HepG2 (cell line): Measurements from ENCODE around the gene PHYH. TPM values are rescaled to one million over a fixed set of nuclear protein-coding genes. Genes with fewer than 3 reads are reported as not detected.

Experiments used
- ATAC-seq: fragments of 200-7000 bp; cut with Tn5 transposase; 3 replicates; pipeline ENCODE4 v1.9.1; 2020; ENCODE audit warnings: mild to moderate bottlenecking, moderate library complexity
- BruUV-seq: library from RNA; stranded (reverse); fragments of 400-500 nt; replicated peaks from 2 replicates; lab custom pipeline; 2021; lab: Mats Ljungman, UMichigan
- CTCF ChIA-PET: fragments of 300-600 bp; formaldehyde crosslinking; extraction: SDS; loops from one replicate; lab custom pipeline; 2021; ENCODE audit warnings: low total read pairs, inconsistent platforms, low intra/inter-chr PET ratio; lab: Yijun Ruan, JAX
- POLR2A ChIA-PET: fragments of 350-600 bp; sonication (Branson Sonifier 250); formaldehyde crosslinking; loops from one replicate; lab custom pipeline; 2020; ENCODE audit warnings: antibody characterized with exemption, inconsistent platforms; lab: Yijun Ruan, JAX
- DNase-seq: peaks from one replicate; pipeline ENCODE4 v3.0.0-alpha.2; 2015; ENCODE audit warnings: low spot score
- FAIRE-seq: peaks from 3 replicates; lab custom pipeline; 2011; peaks lifted over from hg19 to GRCh38; lab: Jason Lieb, UNC
- H2AFZ ChIP-seq: one replicate; pipeline ENCODE4 v1.6.1; 2011; ENCODE audit warnings: low read length, inconsistent platforms
- H3K27ac ChIP-seq: fragments of 300-600 bp; 3 replicates; pipeline ENCODE4 v1.8.0; 2011; ENCODE audit warnings: mixed run types, mild to moderate bottlenecking, mixed read lengths, low read length, inconsistent platforms; ENCODE audit not compliant: insufficient read depth; ENCODE audit errors: extremely low read length
- H3K27me3 ChIP-seq, 2 experiments: fragments of 200-600 bp in 1 of 2; 2 replicates in 1 of 2; 3 replicates in 1 of 2; pipeline versions ENCODE4 v1.6.0 to v1.8.0; 2011; ENCODE audit warnings: low read length in 2 of 2, mild to moderate bottlenecking in 2 of 2, moderate library complexity in 2 of 2, inconsistent platforms in 1 of 2; ENCODE audit not compliant: insufficient read depth in 2 of 2, control insufficient read depth in 1 of 2
- H3K36me3 ChIP-seq, 2 experiments: fragments of 200-600 bp in 1 of 2; replicated peaks in 1 of 2; 2 replicates in 1 of 2; 3 replicates in 1 of 2; pipeline versions ENCODE4 v1.5.1 to v1.8.0; 2011; ENCODE audit warnings: low read length in 2 of 2, inconsistent platforms in 1 of 2; ENCODE audit not compliant: insufficient read depth in 2 of 2, control insufficient read depth in 1 of 2
- H3K4me1 ChIP-seq: 2 replicates; pipeline ENCODE4 v1.5.1; 2012; ENCODE audit warnings: low read length, inconsistent platforms; ENCODE audit not compliant: insufficient read depth
- H3K4me2 ChIP-seq: 2 replicates; pipeline ENCODE4 v1.6.0; 2011; ENCODE audit warnings: low read depth, low read length, inconsistent platforms
- H3K4me3 ChIP-seq, 3 experiments: fragments of 200-600 bp in 1 of 3; sonication (generic), shearing (Covaris generic) in 1 of 3; replicated peaks in 1 of 3; 2 replicates each; pipeline ENCODE4 v1.5.1; 2011 to 2016; ENCODE audit warnings: low read length in 3 of 3, inconsistent platforms in 2 of 3, low read depth in 2 of 3, mild to moderate bottlenecking in 2 of 3, control low read depth in 1 of 3, mixed read lengths in 1 of 3; ENCODE audit not compliant: insufficient read depth in 1 of 3
- H3K79me2 ChIP-seq: one replicate; pipeline ENCODE4 v1.6.1; 2011; ENCODE audit warnings: low read length, inconsistent platforms; ENCODE audit not compliant: insufficient read depth
- H3K9ac ChIP-seq: 2 replicates; pipeline ENCODE4 v1.6.0; 2011; ENCODE audit warnings: mild to moderate bottlenecking, low read depth, low read length, inconsistent platforms; ENCODE audit not compliant: insufficient read depth
- H3K9me3 ChIP-seq: 2 replicates; pipeline ENCODE4 v1.5.1; 2012; ENCODE audit warnings: mild to moderate bottlenecking, low read length
- H4K20me1 ChIP-seq: 2 replicates; pipeline ENCODE4 v1.6.0; 2011; ENCODE audit warnings: inconsistent platforms, mild to moderate bottlenecking, low read length, moderate library complexity; ENCODE audit not compliant: insufficient read depth
- CERS6 ChIP-seq: sonication (generic); formaldehyde crosslinking; IDR thresholded peaks from 2 replicates; pipeline ENCODE4 v1.5.0; 2020; ENCODE audit warnings: missing genetic modification reagents
- DRAP1 ChIP-seq: IDR thresholded peaks from 2 replicates; pipeline ENCODE4 v1.6.1; 2016; ENCODE audit warnings: missing genetic modification reagents, missing compliant biosample characterization
- IKZF1 ChIP-seq: fragments of 450-650 bp; IDR thresholded peaks from 2 replicates; pipeline ENCODE4 v1.7.1; 2016
- IKZF5 ChIP-seq: IDR thresholded peaks from 2 replicates; pipeline ENCODE4 v1.6.1; 2018; ENCODE audit warnings: missing genetic modification reagents, mild to moderate bottlenecking, missing compliant biosample characterization
- KDM6A ChIP-seq: IDR thresholded peaks from 2 replicates; pipeline ENCODE4 v1.6.1; 2016; ENCODE audit warnings: low read depth
- KLF9 ChIP-seq: IDR thresholded peaks from 2 replicates; pipeline ENCODE4 v1.6.1; 2016; ENCODE audit warnings: low read depth
- MXD1 ChIP-seq: sonication (generic); formaldehyde crosslinking; IDR thresholded peaks from 2 replicates; pipeline ENCODE4 v1.4.0; 2020; ENCODE audit warnings: mild to moderate bottlenecking, missing genetic modification reagents
- MYNN ChIP-seq: sonication (generic); formaldehyde crosslinking; IDR thresholded peaks from 2 replicates; pipeline ENCODE4 v1.4.0; 2020; ENCODE audit warnings: mild to moderate bottlenecking, low read depth, missing genetic modification reagents
- NFATC3 ChIP-seq: sonication (generic); formaldehyde crosslinking; IDR thresholded peaks from 2 replicates; pipeline ENCODE4 v1.5.1; 2020; ENCODE audit warnings: mild to moderate bottlenecking, missing genetic modification reagents
- TBX2 ChIP-seq: sonication (generic); formaldehyde crosslinking; IDR thresholded peaks from 2 replicates; pipeline ENCODE4 v1.5.0; 2020; ENCODE audit warnings: missing genetic modification reagents, mild to moderate bottlenecking, borderline replicate concordance
- TEAD3 ChIP-seq: optimal IDR thresholded peaks from 2 replicates; pipeline ENCODE3; 2016; ENCODE audit warnings: borderline replicate concordance
- TGIF2 ChIP-seq: IDR thresholded peaks from 2 replicates; pipeline ENCODE4 v1.6.1; 2016; ENCODE audit warnings: control low read depth, missing compliant biosample characterization
- TOE1 ChIP-seq: sonication (generic); formaldehyde crosslinking; IDR thresholded peaks from 2 replicates; pipeline ENCODE4 v1.4.0; 2020; ENCODE audit warnings: mild to moderate bottlenecking, missing genetic modification reagents
- ZBTB1 ChIP-seq: sonication (generic); formaldehyde crosslinking; IDR thresholded peaks from 2 replicates; pipeline ENCODE4 v1.4.0; 2020; ENCODE audit warnings: missing genetic modification reagents, borderline replicate concordance
- ZFAT ChIP-seq: sonication (generic); formaldehyde crosslinking; conservative IDR thresholded peaks from 2 replicates; pipeline ENCODE4 v1.8.1; 2023; ENCODE audit warnings: missing genetic modification reagents, inconsistent platforms
- ZNF138 ChIP-seq: sonication (generic); formaldehyde crosslinking; IDR thresholded peaks from 2 replicates; pipeline ENCODE4 v1.5.0; 2020; ENCODE audit warnings: mild to moderate bottlenecking, low read depth, missing genetic modification reagents
- ZNF333 ChIP-seq: sonication (generic); formaldehyde crosslinking; IDR thresholded peaks from 2 replicates; pipeline ENCODE4 v1.4.0; 2020; ENCODE audit warnings: mild to moderate bottlenecking, missing genetic modification reagents, borderline replicate concordance
- ZNF34 ChIP-seq: sonication (generic); formaldehyde crosslinking; IDR thresholded peaks from 2 replicates; pipeline ENCODE4 v1.4.0; 2020; ENCODE audit warnings: mild to moderate bottlenecking, missing genetic modification reagents, borderline replicate concordance
- ZNF383 ChIP-seq: sonication (generic); formaldehyde crosslinking; IDR thresholded peaks from 2 replicates; pipeline ENCODE4 v1.4.0; 2020; ENCODE audit warnings: missing genetic modification reagents, mild to moderate bottlenecking, borderline replicate concordance
- ZNF484 ChIP-seq: sonication (generic); formaldehyde crosslinking; IDR thresholded peaks from 2 replicates; pipeline ENCODE4 v1.5.1; 2020; ENCODE audit warnings: mild to moderate bottlenecking, low read depth, missing genetic modification reagents, borderline replicate concordance
- WGBS: methylation state at CpG from one replicate; pipeline ENCODE4 v1.1.6; 2017; ENCODE audit warnings: low lambda C conversion rate; 5-methylcytosine and 5-hydroxymethylcytosine counted together
- in situ Hi-C: cut with HindIII; loops from 2 replicates; pipeline ENCODE4 v1.10.0; 2017; ENCODE audit warnings: low pct_unique_long_range_greater_than_20kb; ENCODE audit not compliant: extremely low pct_ligation_motif_present
- intact Hi-C: fragments of 100-400 bp; cut with micrococcal nuclease; formaldehyde crosslinking; loops from one replicate; pipeline ENCODE4 v1.10.0; 2022; ENCODE audit not compliant: unreplicated experiment
- polyA plus RNA-seq, 8 experiments: library from polyadenylated mRNA; depleted of rRNA in 3 of 8; stranded (reverse) in 7 of 8; unstranded in 1 of 8; fragments of >200 nt; fragmentation: Illumina TruSeq in 4 of 8; extraction: Trizol in 4 of 8; gene quantifications; 2 replicates each; pipeline versions ENCODE4 v1.2.1 to v1.2.3, GENCODE V29; 2011 to 2016; ENCODE audit warnings: low read depth in 4 of 8, missing spikeins in 1 of 8, mixed read lengths in 1 of 8; ENCODE audit not compliant: insufficient read depth in 1 of 8
- total RNA-seq, 5 experiments: library from RNA; depleted of rRNA; stranded (reverse); fragments of >200 nt; fragmentation: Illumina TruSeq; extraction: Trizol; gene quantifications; 2 replicates each; pipeline ENCODE4 v1.2.3, GENCODE V29; 2016; ENCODE audit warnings: low read depth in 1 of 5

Gene PHYH
- total and polyA plus RNA-seq, 2 of the 13 experiments (the other 11 are each of a cell fraction or from before 2014, with no cell fraction given), result 27.2 to 34.5 TPM

GRCh38 chr10:13262433-13262832, 37.4 kb downstream of the PHYH start:
- ATAC-seq, result no peak
- Histone ChIP-seq H3K4me3 (no peak overlapping the region), H3K9ac (no peak overlapping the region), H4K20me1 (no peaks in the 10 kb centered on the region), H3K9me3 (no peaks in the 10 kb centered on the region), H3K36me3 (no peaks in the 10 kb centered on the region), H3K27me3 (no peaks in the 10 kb centered on the region), H3K79me2 (no peaks in the 10 kb centered on the region), H3K27ac (no peak overlapping the region), H2AFZ (no peak overlapping the region), H3K4me1 (peaks cover 11% of the 10 kb centered on the region), H3K4me2 (no peak overlapping the region)
- in situ Hi-C loops (no loop called here), intact Hi-C loops (no loop called here)
- no peak for DNase-seq
- BruUV-seq, result no TSS peak
- ChIA-PET CTCF (no interaction called here), POLR2A (no interaction called here)
- 0% methylated on average over 1 of the region's 1 CpG for WGBS
- FAIRE-seq, result no peak
- no peak for TF ChIP-seq ZFAT (CRISPR knock-in tag)
- TF ChIP-seq ZBTB1 (CRISPR knock-in tag), result no peak
- no peak for TF ChIP-seq ZNF138 (CRISPR knock-in tag)
- no peak for TF ChIP-seq IKZF1
- no peak for TF ChIP-seq NFATC3 (CRISPR knock-in tag)
- TF ChIP-seq CERS6, result no peak
- no peak for TF ChIP-seq TOE1 (CRISPR knock-in tag)
- TF ChIP-seq KLF9 (CRISPR knock-in tag), result no peak
- TF ChIP-seq TEAD3 (CRISPR knock-in tag), result no peak
- TF ChIP-seq TBX2 (CRISPR knock-in tag), result no peak
- no peak for TF ChIP-seq ZNF333 (CRISPR knock-in tag)
- no peak for TF ChIP-seq KDM6A (CRISPR knock-in tag)
- no peak for TF ChIP-seq ZNF383 (CRISPR knock-in tag)
- no peak for TF ChIP-seq MXD1 (CRISPR knock-in tag)
- no peak for TF ChIP-seq TGIF2 (CRISPR knock-in tag)
- TF ChIP-seq IKZF5, result no peak
- TF ChIP-seq DRAP1 (CRISPR knock-in tag), result no peak
- no peak for TF ChIP-seq ZNF484 (CRISPR knock-in tag)
- TF ChIP-seq ZNF34, result no peak
- TF ChIP-seq MYNN (CRISPR knock-in tag), result no peak
